Adrenal gland (tissue), 12 donors: ENCODE measurements around the gene TMEM123. TPM values are rescaled to one million over a fixed set of nuclear protein-coding genes. Genes with fewer than 3 reads are reported as not detected.

Source experiments
- DNase-seq, 7 donors: peaks; one replicate each; pipeline ENCODE4 v3.0.0-alpha.2; 2019 to 2020
- H3K27ac ChIP-seq, 5 donors: fragments of 200-600 bp; sonication (generic) in 4 of 5; 1 replicate in 3 of 5; 2 replicates in 2 of 5; pipeline versions ENCODE4 v1.5.1 to v1.8.0; 2016 to 2020; ENCODE audit warnings: mild to moderate bottlenecking in 1 of 5
- H3K27me3 ChIP-seq: fragments of 200-600 bp; 2 replicates; pipeline ENCODE4 v1.8.0; 2021
- H3K36me3 ChIP-seq, 2 donors: fragments of 200-600 bp; replicated peaks in 1 of 2; 1 replicate in 1 of 2; 2 replicates in 1 of 2; pipeline versions ENCODE4 v1.5.1 to v1.8.0; 2018 to 2022
- H3K4me1 ChIP-seq, 2 donors: fragments of 200-600 bp; replicated peaks in 1 of 2; 1 replicate in 1 of 2; 2 replicates in 1 of 2; pipeline versions ENCODE4 v1.5.1 to v1.8.0; 2018 to 2021
- H3K4me3 ChIP-seq, 4 donors: fragments of 200-600 bp; sonication (generic) in 3 of 4; one replicate each; pipeline ENCODE4 v1.5.1; 2016 to 2018
- H3K9me3 ChIP-seq, 3 donors: fragments of 200-600 bp; sonication (generic) in 1 of 3; replicated peaks in 1 of 3; 1 replicate in 2 of 3; 2 replicates in 1 of 3; pipeline versions ENCODE4 v1.5.1 to v1.8.0; 2016 to 2021
- CTCF ChIP-seq, 6 experiments: fragments of 450-650 bp in 4 of 6; fragments of 200-600 bp in 2 of 6; sonication (generic) in 1 of 6; IDR thresholded peaks; 1 replicate in 5 of 6; 2 replicates in 1 of 6; pipeline versions ENCODE4 v1.5.1 to v1.8.0; 2016 to 2021; ENCODE audit warnings: antibody characterized with exemption in 6 of 6, mild to moderate bottlenecking in 2 of 6, moderate library complexity in 1 of 6
- POLR2A ChIP-seq, 2 donors: fragments of 450-650 bp; IDR thresholded peaks; one replicate each; pipeline ENCODE4 v1.6.1; 2017; ENCODE audit warnings: antibody characterized with exemption in 2 of 2, mild to moderate bottlenecking in 2 of 2, moderate library complexity in 1 of 2
- WGBS, 4 donors: extraction: QIAGEN DNeasy Blood & Tissue Kit in 2 of 4; methylation state at CpG; one replicate each; pipeline versions ENCODE4 v1.1.5 to v1.1.7; 2013 to 2017; 5-methylcytosine and 5-hydroxymethylcytosine counted together
- intact Hi-C, 2 donors: fragments of 100-400 bp; cut with DNase I; formaldehyde crosslinking; loops; one replicate each; pipeline versions ENCODE4 v1.14.1 to v1.15.0; 2022 to 2023
- polyA plus RNA-seq, 3 donors: library from polyadenylated mRNA; stranded (reverse); fragments of 200-250 nt in 2 of 3; fragments of 350-450 nt in 1 of 3; fragmentation: Illumina TruSeq in 1 of 3; extraction: RNeasy Lipid Tissue Mini Kit (QIAGEN cat#74804) in 1 of 3; gene quantifications; one replicate each; pipeline ENCODE4 v1.2.3, GENCODE V29; 2013 to 2014
- total RNA-seq, 9 donors: library from RNA; depleted of rRNA in 4 of 9; stranded (reverse); fragments of >200 nt in 4 of 9; fragments of 120-200 nt in 1 of 9; fragmentation: NEBNext Ultra II Directional in 1 of 9; extraction: Animal tissue kit (Norgen Biotek cat#: 25700) in 1 of 9; gene quantifications; one replicate each; pipeline versions ENCODE4 v1.1.0 to v1.2.4, GENCODE V29; 2013 to 2023
- donor health status: healthy with polysubstance abuse.
- donor health status: Bipolar disorder and iron deficiency.
- donor health status: DM: yes; HTN: yes; CAD: no.
- donor health status: DM: no; HTN: no; CAD: no.
- donor health status: DM: no; HTN: no; CAD: no.
- donor health status: DM: yes; HTN: yes; CAD: no.

TMEM123 gene
- total and polyA plus RNA-seq, 12 donors: 19.2 to 284 (median 117) TPM

- intact Hi-C loops: loop anchor here (5.0 to 10.0 kb wide), 2 partner anchors 151 to 209 kb away; no protein-coding TSS in a partner anchor
- Histone ChIP-seq H3K27ac (no peak overlapping the region), H3K4me1 (no peaks in the 10 kb centered on the region), H3K4me3 (no peak overlapping the region), H3K27me3 (no peaks in the 10 kb centered on the region), H3K9me3 (no peaks in the 10 kb centered on the region), H3K36me3 (no peaks in the 10 kb centered on the region)
- TF ChIP-seq CTCF (IDR thresholded peaks at IDR 0.05) (no peak), POLR2A (IDR thresholded peaks at IDR 0.05) (no peak)
- 72 to 89% (median 81%) methylated on average over 5 of the region's 5 CpGs for WGBS, 4 donors
- no peak for DNase-seq
Observed at GRCh38 chr11:102493524-102493923, 41.0 kb upstream of the TMEM123 start.

- DNase-seq: no peak
- no peaks in the 10 kb centered on the region for H3K9me3 ChIP-seq
- TF ChIP-seq CTCF (IDR thresholded peaks at IDR 0.05) (no peak), POLR2A (IDR thresholded peaks at IDR 0.05) (no peak)
- no peaks in the 10 kb centered on the region for H3K36me3 ChIP-seq
- intact Hi-C loops: loop anchor here (5.0 to 10.0 kb wide), 2 partner anchors 150 to 207 kb away; no protein-coding TSS in a partner anchor
- no peak overlapping the region for H3K4me3 ChIP-seq
- H3K27me3 ChIP-seq: no peaks in the 10 kb centered on the region
- 91 to 97% (median 94%) methylated on average over 2 of the region's 2 CpGs for WGBS, 4 donors
- H3K4me1 ChIP-seq: no peaks in the 10 kb centered on the region
- no peak overlapping the region for H3K27ac ChIP-seq
Observed at GRCh38 chr11:102491969-102492368, 39.4 kb upstream of the TMEM123 start.

GRCh38 chr11:102489186-102490145, 36.9 kb upstream of the TMEM123 start:
- Histone ChIP-seq H3K27me3 (no peaks in the 10 kb centered on the region), H3K4me3 (no peak overlapping the region), H3K4me1 (peaks cover 0 to 4% of the 10 kb centered on the region in 2 donors), H3K9me3 (no peaks in the 10 kb centered on the region), H3K27ac (no peak overlapping the region), H3K36me3 (no peaks in the 10 kb centered on the region)
- intact Hi-C loops: loop anchor here (5.0 to 10.0 kb wide), 3 partner anchors 95 to 205 kb away; no protein-coding TSS in a partner anchor
- no peak for TF ChIP-seq CTCF (IDR thresholded peaks at IDR 0.05)
- TF ChIP-seq POLR2A (IDR thresholded peaks at IDR 0.05): no peak
- no peak for DNase-seq
- 68 to 95% (median 80%) methylated on average over 5 of the region's 5 CpGs for WGBS, 4 donors

- H3K4me1 ChIP-seq: peaks cover 0 to 4% of the 10 kb centered on the region in 2 donors
- 82 to 86% (median 83%) methylated on average over 3 of the region's 3 CpGs for WGBS, 4 donors
- no peaks in the 10 kb centered on the region for H3K27me3 ChIP-seq
- TF ChIP-seq POLR2A (IDR thresholded peaks at IDR 0.05) (no peak), CTCF (IDR thresholded peaks at IDR 0.05) (no peak)
- intact Hi-C loops: loop anchor here in 1 of 2 donors (10.0 kb wide), 1 partner anchor 93 kb away; no protein-coding TSS in a partner anchor
- H3K4me3 ChIP-seq: no peak overlapping the region
- H3K36me3 ChIP-seq: no peaks in the 10 kb centered on the region
- no peak for DNase-seq
- no peaks in the 10 kb centered on the region for H3K9me3 ChIP-seq
- H3K27ac ChIP-seq: no peak overlapping the region
Observed at GRCh38 chr11:102488208-102488607, 35.6 kb upstream of the TMEM123 start.
